Brain microvascular endothelial cell (primary cell): ENCODE results near the gene LAMB3.

Source experiments
- DNase-seq: peaks from one replicate; pipeline ENCODE4 v3.0.0-alpha.2; 2020
- H3K27ac ChIP-seq: fragments of 250-450 bp; sonication (Bioruptor Pico); 2 replicates; pipeline ENCODE4 v1.5.1; 2020; ENCODE audit warnings: mild to moderate bottlenecking, moderate library complexity
- H3K27me3 ChIP-seq: fragments of 250-450 bp; sonication (Bioruptor Pico); replicated peaks from 2 replicates; pipeline ENCODE4 v1.5.1; 2020; ENCODE audit warnings: mild to moderate bottlenecking
- H3K36me3 ChIP-seq: fragments of 250-450 bp; sonication (Bioruptor Pico); replicated peaks from 2 replicates; pipeline ENCODE4 v1.5.1; 2020; ENCODE audit warnings: mild to moderate bottlenecking
- H3K4me3 ChIP-seq: 2 replicates; pipeline ENCODE4 v1.5.1; 2011; ENCODE audit warnings: low read depth, mild to moderate bottlenecking, control low read depth, low read length, moderate library complexity
- in situ Hi-C: cut with HindIII; loops from 2 replicates; pipeline ENCODE4 v1.10.0; 2017; ENCODE audit warnings: low sequenced_read_pairs, low pct_ligation_motif_present
- TF ChIP-seq, protein P1 (sequence below): IDR thresholded peaks from 2 replicates; pipeline ENCODE4 v1.5.1; 2011; ENCODE audit warnings: low read depth, mild to moderate bottlenecking, moderate library complexity, low read length, control low read depth, inconsistent platforms; ENCODE audit errors: missing control alignments

Gene LAMB3

DNA sequence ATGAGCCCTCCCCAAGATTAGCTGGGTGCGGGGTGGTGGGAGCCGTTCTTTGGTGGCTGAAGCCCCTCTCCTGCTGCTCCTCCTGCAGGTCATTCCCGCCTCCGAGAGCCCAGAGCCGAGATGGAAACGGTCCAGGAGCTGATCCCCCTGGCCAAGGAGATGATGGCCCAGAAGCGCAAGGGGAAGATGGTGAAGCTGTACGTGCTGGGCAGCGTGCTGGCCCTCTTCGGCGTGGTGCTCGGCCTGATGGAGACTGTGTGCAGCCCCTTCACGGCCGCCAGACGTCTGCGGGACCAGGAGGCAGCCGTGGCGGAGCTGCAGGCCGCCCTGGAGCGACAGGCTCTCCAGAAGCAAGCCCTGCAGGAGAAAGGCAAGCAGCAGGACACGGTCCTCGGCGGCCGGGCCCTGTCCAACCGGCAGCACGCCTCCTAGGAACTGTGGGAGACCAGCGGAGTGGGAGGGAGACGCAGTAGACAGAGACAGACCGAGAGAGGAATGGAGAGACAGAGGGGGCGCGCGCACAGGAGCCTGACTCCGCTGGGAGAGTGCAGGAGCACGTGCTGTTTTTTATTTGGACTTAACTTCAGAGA is 23.4 kb upstream of the LAMB3 start:
- in situ Hi-C loops: loop anchor here (25.0 kb wide), 1 partner anchor 88 kb away; the partner anchor contains the start of gene CAMK1G
- Histone ChIP-seq H3K27me3 (peaks cover 47% of the 10 kb centered on the region), H3K36me3 (no peaks in the 10 kb centered on the region), H3K27ac (no peak overlapping the region), H3K4me3 (peak overlapping the region; percentile 57)
- DNase-seq: no peak
- TF ChIP-seq, protein P1, sequence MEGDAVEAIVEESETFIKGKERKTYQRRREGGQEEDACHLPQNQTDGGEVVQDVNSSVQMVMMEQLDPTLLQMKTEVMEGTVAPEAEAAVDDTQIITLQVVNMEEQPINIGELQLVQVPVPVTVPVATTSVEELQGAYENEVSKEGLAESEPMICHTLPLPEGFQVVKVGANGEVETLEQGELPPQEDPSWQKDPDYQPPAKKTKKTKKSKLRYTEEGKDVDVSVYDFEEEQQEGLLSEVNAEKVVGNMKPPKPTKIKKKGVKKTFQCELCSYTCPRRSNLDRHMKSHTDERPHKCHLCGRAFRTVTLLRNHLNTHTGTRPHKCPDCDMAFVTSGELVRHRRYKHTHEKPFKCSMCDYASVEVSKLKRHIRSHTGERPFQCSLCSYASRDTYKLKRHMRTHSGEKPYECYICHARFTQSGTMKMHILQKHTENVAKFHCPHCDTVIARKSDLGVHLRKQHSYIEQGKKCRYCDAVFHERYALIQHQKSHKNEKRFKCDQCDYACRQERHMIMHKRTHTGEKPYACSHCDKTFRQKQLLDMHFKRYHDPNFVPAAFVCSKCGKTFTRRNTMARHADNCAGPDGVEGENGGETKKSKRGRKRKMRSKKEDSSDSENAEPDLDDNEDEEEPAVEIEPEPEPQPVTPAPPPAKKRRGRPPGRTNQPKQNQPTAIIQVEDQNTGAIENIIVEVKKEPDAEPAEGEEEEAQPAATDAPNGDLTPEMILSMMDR: no peak

DNA sequence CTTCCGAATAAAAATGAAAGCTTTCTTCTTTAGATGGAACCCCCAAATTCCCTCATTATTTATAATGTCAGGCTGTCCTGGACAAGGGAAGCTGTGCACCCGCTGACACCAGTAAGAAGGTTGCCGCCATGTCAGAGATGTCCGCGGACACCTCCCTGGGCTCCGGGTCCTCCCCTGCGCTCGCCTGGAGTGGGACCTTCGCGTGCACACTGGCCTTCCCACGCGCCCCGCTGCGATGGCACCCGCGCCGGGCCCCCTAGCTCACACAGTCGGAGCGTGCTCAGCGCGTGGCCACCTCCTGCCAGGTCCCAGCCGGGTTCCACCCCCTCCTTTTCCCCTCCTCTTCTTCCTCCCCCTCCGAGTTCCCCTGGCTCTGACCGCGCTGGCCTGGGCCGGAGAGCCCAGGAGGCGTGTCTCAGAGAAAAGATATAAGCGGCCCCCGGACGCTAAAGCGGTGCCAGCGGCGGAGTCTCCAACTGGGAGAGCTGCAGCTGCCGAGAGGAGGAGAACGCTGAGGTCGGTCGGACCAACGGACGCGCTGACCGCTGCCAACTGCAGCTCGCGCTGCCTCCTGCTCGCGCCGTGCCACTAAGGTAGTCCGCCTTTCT is 22.8 kb upstream of the LAMB3 start, which contains the start of gene G0S2:
Gene G0S2 (plus strand): TSS at position 456 of the 608 bp plus-strand sequence. CDS start 273 bp downstream, outside the sequence.
- Histone ChIP-seq H3K27me3 (peaks cover 47% of the 10 kb centered on the region), H3K4me3 (peak within 1 kb of the TSS; percentile 57), H3K36me3 (no peaks in the 10 kb centered on the region), H3K27ac (no peak within 1 kb of the TSS)
- in situ Hi-C loops: loop anchor here (25.0 kb wide), 1 partner anchor 88 kb away; the partner anchor contains the start of gene CAMK1G
- DNase-seq: no peak
- TF ChIP-seq, protein P1: no peak

GRCh38 chr1:209673631-209674417 is 21.6 kb upstream of the LAMB3 start:
- TF ChIP-seq, protein P1: no peak
- Histone ChIP-seq H3K27me3 (peaks cover 40% of the 10 kb centered on the region), H3K36me3 (no peaks in the 10 kb centered on the region), H3K27ac (no peak overlapping the region), H3K4me3 (no peak overlapping the region)
- in situ Hi-C loops: no loop called here
- no peak for DNase-seq

DNA sequence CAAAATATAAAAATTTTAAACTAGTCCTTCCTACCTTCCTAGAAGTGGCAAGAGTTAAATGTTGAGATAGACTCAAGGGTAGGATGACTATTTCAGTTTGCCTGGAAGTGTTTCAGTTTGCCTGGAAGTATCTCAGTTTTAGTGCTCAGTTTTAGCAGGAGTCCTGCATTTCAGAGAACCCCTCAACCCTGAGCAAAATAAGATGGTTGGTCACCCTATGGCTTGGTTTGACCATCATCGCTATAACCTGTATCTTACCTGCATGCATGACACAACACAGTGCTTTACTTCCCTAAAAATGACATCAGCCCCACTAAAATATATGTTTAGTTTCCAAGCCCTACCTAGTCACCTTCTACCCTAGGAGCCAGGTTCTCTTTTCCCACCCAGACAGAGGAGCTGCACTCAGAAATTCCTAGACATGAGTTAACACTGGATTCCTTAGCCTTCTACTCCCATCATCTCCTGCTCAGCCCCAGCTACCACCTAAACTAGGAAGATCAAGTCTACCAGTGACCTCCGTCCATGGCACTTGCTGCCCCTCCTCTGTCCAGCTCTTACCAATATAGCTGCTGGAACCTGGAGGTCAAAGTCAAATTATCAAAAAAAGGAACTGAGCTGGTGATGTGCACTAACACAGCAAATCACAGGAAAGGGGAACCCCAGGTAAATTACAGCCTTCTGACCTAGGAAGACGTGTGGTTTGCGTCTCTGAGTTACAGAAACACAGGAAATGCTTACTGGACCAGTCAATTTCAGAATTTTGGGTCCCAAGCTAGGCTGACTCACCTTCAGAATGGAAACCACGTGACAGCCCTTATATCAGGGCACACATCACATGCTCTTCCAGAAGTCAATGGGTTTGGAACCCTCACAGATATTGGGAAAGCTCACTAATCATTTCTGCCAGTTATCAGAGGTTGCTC is 20.7 kb upstream of the LAMB3 start:
- in situ Hi-C loops: no loop called here
- DNase-seq: no peak
- no peaks in the 10 kb centered on the region for H3K36me3 ChIP-seq
- no peak overlapping the region for H3K27ac ChIP-seq
- TF ChIP-seq, protein P1: no peak
- H3K27me3 ChIP-seq: peaks cover 37% of the 10 kb centered on the region
- no peak overlapping the region for H3K4me3 ChIP-seq

DNA sequence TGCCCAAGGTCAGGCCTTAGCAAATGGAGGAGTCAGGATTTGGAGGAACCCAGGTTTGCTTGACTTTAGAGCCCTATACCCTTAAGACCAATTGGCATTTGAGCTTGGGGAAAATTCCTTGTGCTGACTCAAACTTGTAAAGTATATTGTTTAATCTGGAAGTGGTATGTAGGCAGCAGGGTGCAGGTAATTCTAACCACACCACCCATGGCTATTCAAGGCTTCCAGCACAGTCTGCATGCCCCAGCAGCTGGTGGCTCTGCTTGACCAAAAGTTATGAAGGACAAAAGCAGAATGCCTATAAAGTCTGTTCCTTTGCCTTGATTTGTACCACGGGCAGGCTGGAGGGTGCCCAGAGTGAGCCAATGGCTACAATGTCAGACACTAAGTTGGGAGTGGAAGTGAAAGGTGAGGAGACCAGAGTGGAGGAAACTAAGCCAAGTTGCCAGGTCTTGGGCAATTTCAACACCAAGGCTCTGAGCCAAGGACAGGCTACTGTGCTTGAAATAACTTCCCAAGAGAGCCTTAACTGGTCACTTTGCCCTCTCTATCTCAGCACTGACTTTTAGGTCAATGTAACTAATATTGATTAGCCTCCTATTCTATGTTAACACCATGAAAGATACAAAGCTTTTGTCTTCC is 18.3 kb upstream of the LAMB3 start:
- Histone ChIP-seq H3K4me3 (no peak overlapping the region), H3K27me3 (peaks cover 17% of the 10 kb centered on the region), H3K27ac (no peak overlapping the region), H3K36me3 (no peaks in the 10 kb centered on the region)
- DNase-seq: no peak
- TF ChIP-seq, protein P1: no peak
- in situ Hi-C loops: no loop called here
